Measurements from ENCODE around the gene TMEM181.
"Not testable (repeated sequence)": the region's sequence is repeated elsewhere in the genome, so short reads cannot be mapped to it uniquely, and the experiment has no call there.

The TMEM181 gene, protein sequence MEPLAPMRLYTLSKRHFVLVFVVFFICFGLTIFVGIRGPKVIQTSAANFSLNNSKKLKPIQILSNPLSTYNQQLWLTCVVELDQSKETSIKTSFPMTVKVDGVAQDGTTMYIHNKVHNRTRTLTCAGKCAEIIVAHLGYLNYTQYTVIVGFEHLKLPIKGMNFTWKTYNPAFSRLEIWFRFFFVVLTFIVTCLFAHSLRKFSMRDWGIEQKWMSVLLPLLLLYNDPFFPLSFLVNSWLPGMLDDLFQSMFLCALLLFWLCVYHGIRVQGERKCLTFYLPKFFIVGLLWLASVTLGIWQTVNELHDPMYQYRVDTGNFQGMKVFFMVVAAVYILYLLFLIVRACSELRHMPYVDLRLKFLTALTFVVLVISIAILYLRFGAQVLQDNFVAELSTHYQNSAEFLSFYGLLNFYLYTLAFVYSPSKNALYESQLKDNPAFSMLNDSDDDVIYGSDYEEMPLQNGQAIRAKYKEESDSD

DNA sequence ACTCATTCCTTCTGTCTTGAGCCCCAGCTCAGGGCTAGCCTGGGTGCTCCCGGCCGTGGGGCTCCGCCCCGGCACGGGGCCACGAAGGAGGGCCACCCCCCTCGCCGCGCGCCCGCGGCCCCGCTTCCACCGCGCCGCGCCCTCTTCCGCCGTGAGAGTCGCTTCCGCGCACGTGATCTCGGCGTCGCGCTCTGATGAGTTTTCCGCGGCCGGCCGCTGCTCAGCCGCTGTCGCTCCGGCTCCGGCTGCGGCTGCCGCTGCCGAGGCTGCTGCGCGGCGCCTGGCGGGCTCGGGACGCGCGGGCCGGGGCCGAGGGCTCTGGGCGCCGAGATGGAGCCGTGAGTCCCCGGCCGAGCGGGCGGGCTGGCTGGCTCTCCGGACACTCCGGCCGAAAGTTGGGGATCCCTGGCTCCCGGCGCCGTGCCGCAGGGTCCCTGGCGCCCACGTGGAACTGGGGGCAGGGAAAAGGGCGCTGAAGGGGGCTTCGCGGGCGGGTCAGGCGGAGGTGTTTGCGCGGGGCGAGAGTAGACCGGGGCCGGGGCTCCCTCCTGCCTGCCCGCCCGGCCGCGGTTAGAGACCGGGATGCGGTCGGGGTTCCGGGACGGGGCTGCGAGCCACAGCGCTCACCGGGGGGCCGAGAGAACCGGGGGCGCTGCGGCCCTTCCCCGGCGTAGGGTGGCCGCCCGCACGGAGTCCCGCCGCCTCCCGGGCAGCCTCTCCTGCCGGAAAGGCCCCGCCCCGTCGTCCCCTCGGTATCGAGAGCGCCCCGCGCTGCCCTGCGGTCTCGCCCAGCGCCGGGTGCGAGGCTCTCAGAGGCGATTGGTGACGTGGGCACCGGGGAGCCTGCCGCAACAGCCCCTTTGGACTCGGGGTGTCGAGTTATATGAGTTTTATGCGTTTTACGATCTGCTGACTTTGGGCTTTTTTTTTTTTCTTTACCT, at the start of gene TMEM181:
TMEM181 (plus strand) TSS at position 197 of the 941 bp plus-strand sequence; CDS start at position 331, 134 bp downstream.
- Mint-ChIP-seq H3K27ac (peak within 1 kb of the TSS; percentile 91), H3K4me1 (peaks cover 42% of the 10 kb centered on the region)
- ATAC-seq, result peak; percentile 90

DNA sequence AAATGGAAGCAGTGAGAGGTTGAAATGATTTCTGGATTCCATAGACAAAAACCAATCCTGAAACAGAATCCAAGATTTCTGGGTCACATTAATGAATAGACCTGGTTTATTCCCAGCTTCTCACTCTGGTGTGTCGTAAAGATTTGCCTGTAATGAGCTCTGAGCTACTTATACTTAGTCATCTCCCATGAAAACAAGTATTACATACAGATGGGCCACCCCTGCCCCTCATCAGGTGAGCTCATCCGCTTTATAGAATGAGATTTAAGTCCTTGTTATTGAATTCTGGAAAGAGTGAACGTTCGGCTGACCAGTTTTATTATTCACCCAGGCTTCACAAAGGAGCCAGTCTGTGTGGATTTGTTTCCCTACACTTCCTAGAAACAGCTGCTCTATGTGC, 47.1 kb upstream of the TMEM181 start:
- Mint-ChIP-seq H3K36me3 (ENCODE audit: low read depth) (no peaks in the 10 kb centered on the region), H3K4me3 (no peak overlapping the region), H3K27ac (no peak overlapping the region), H3K9me3 (no peaks in the 10 kb centered on the region), H3K4me1 (peaks cover 17% of the 10 kb centered on the region), H3K27me3 (peaks cover 15% of the 10 kb centered on the region)
- DNase-seq (no peak), ATAC-seq (no peak)

More for the DNA sequence above, at the start of gene TMEM181:
- no peaks in the 10 kb centered on the region for H3K27me3 Mint-ChIP-seq
- DNase-seq, result peak; percentile 92
- H3K9me3 Mint-ChIP-seq, result no peaks in the 10 kb centered on the region
- H3K4me3 Mint-ChIP-seq, result peak within 1 kb of the TSS; percentile 92
- H3K36me3 Mint-ChIP-seq (ENCODE audit: low read depth), result peaks cover 7% of the 10 kb centered on the region

DNA sequence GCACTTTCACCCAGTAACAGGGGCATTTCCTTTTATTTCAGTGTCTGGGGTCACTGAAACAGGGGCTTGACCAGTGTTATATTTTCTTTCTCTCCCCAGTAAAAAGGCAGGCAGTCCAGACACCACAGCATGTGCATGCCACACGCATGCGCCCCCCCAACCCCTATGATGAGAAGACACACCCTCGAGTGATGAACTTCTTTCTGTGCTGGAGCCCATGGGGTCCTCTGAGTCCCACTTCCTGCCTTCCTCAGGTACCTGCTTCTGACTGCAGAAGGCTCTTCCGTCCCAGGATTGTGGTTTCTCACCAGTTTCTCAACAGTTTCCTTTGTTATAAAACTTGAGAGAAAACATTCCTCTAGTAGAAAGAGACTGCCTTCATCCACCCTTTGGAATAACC, 45.7 kb upstream of the TMEM181 start:
- Mint-ChIP-seq H3K4me3 (no peak overlapping the region), H3K9me3 (no peaks in the 10 kb centered on the region), H3K27me3 (peaks cover 23% of the 10 kb centered on the region), H3K4me1 (peaks cover 26% of the 10 kb centered on the region), H3K36me3 (ENCODE audit: low read depth) (no peaks in the 10 kb centered on the region), H3K27ac (no peak overlapping the region)
- DNase-seq (no peak), ATAC-seq (no peak)

DNA sequence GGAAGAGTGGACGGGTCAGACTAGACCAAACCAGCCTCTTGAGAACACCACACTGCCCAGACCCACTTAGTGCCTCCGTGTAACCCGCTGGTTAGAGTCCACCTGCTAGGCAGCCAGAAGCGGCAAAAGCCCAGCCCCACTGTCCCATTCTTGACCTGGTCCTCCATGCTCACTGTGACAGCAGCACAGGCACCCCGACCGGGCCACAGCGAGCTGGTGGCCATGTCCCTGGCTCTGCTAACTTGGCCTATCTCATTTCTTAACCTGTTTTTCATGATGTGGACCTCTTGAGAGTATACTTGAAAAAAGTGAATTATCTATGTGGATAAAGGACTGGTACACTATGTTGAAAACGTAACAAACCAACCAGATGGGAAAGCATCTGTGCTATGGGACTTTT, 44.9 kb upstream of the TMEM181 start:
- H3K36me3 Mint-ChIP-seq (ENCODE audit: low read depth), result no peaks in the 10 kb centered on the region

DNA sequence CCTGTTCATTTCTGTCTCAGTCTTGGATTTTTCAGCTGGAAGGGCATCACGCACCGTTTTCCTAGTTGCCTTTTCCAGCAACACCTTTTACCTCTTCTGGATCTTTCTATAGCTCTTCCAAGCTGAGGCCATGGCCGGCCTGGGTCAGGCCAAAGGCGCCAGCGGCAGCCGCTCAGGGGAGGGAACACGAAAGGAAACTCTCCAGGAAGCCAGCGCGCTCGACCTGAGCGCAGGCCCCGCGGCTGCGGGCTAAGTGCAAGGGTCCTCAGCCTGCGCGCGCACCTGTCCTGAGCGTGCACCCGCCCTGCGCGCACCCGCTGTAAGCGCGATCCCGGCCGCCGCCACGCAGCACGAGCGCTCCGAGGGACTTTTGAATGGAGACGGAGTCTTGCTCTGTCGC, 43.8 kb upstream of the TMEM181 start:
- Mint-ChIP-seq H3K4me3 (no peak overlapping the region), H3K36me3 (ENCODE audit: low read depth) (no peaks in the 10 kb centered on the region), H3K27me3 (peaks cover 33% of the 10 kb centered on the region), H3K27ac (no peak overlapping the region), H3K4me1 (peaks cover 26% of the 10 kb centered on the region), H3K9me3 (no peaks in the 10 kb centered on the region)
- ATAC-seq (no peak), DNase-seq (no peak)

More for the DNA sequence above, 44.9 kb upstream of the TMEM181 start:
- H3K9me3 Mint-ChIP-seq, result no peaks in the 10 kb centered on the region
- H3K4me1 Mint-ChIP-seq, result peaks cover 26% of the 10 kb centered on the region
- no peak overlapping the region for H3K27ac Mint-ChIP-seq
- no peak for DNase-seq
- no peak overlapping the region for H3K4me3 Mint-ChIP-seq
- H3K27me3 Mint-ChIP-seq, result peaks cover 30% of the 10 kb centered on the region
- ATAC-seq, result no peak

DNA sequence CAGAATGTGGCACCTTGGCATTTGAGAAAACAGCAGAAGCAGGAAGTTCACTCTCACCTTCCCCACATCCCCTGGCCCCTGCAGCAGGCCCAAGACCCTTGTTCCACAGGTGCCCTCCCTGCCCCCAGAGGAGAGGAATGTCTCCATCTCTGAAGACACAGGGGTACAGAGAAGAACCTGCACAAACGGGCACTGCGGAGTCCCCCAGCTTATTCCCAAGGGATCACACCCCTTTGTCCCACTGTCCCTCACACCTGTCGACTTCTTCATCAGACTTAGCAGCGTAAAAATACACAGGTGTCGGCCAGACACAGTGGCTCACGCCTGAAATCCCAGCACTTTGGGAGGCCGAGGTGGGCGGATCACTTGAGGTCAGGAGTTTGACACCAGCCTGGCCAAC, 42.9 kb upstream of the TMEM181 start:
- Mint-ChIP-seq H3K36me3 (ENCODE audit: low read depth) (no peaks in the 10 kb centered on the region), H3K9me3 (no peaks in the 10 kb centered on the region), H3K27ac (no peak overlapping the region), H3K4me3 (no peak overlapping the region), H3K27me3 (peaks cover 33% of the 10 kb centered on the region), H3K4me1 (peaks cover 26% of the 10 kb centered on the region)
- no peak for DNase-seq
- ATAC-seq, result no peak

DNA sequence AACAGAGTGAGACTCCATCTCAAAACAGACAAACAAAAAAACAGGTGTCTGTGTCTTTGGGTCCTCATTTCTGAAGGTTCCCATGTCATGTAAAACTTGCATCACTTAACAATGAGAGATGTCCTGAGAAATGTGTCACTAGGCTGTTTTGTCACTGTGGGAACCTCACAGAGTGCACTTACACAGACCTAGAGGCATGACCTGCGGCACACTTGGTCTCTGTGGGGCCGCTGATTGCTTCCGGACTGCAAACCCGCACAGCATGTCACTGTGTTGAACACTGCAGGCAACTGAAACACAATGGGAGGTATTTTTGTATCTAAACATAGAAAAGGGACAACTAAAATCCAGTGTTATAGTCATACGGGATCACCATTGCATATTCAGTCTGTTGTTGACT, 42.3 kb upstream of the TMEM181 start:
- no peaks in the 10 kb centered on the region for H3K9me3 Mint-ChIP-seq
- peak overlapping the region; percentile 80 for H3K4me3 Mint-ChIP-seq
- DNase-seq, result no peak
- H3K27ac Mint-ChIP-seq, result no peak overlapping the region
- no peak for ATAC-seq
- peaks cover 26% of the 10 kb centered on the region for H3K4me1 Mint-ChIP-seq
- H3K27me3 Mint-ChIP-seq, result peaks cover 34% of the 10 kb centered on the region
- H3K36me3 Mint-ChIP-seq (ENCODE audit: low read depth), result no peaks in the 10 kb centered on the region

DNA sequence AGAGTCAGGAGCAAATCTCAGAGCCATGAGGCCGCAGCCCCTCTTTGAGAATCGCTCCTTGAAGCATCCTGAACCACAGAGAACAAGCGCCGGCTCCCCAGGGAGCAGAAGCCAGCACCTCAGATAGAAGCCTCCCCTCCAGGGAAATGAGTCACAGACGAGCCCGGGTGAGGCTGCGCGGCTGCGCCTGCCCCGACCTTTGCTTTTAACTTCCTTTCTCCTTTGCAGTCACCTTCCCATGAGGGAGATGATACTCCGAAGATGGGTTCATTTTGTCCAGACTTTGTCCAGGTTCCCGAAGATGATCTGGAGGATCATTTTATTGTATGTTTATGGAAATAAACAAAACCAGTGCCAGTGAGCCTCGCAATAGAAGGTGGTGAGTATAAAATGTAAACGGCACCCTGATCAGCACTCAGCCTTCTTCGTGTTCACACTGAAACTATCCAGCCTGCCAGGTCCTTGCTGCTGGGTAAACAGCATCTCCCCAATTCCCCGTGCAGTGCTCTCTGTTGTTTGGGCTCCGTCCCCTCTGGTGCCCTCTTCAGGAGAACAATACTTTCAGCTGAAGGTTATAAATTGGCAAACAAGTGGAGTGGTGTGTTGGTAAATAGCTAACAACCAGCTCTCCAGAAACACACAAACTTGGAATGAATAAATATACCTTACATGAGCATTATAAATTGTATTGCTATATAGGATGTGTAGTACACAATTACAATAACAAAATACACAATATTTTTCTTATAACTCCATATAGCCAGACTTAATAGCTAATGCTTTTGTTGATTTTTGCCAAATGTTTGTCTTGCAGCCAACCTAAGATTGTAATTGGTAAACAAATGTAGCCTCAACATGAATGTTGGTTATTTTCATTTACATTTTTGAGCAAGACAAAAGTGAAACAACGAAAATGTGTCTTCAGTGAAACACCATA, 41.4 kb upstream of the TMEM181 start:
- Mint-ChIP-seq H3K4me1 (peaks cover 26% of the 10 kb centered on the region), H3K27ac (peak overlapping the region; percentile 66), H3K4me3 (peak overlapping the region; percentile 80), H3K36me3 (ENCODE audit: low read depth) (no peaks in the 10 kb centered on the region), H3K9me3 (no peaks in the 10 kb centered on the region), H3K27me3 (peaks cover 37% of the 10 kb centered on the region)
- DNase-seq (peak; percentile 64), ATAC-seq (peak; percentile 95)

DNA sequence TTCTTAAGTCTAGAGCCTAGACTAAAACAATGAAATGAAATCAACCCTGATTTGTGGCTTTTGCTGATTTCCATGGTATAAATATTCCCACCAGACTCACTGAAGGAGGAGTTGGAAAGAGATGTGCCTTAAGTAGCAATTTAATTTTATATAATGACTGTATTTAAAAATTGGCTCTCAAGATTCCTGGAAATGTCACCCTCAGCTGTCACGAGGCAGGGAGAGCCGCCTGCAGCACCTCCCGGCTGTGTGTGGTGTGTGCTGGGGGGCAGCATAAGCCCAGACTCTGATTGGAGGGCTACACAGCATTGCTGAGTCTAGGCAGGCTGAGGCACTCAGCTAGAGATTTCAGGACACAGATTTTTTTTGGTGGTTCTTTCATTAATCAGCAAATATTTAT, 40.6 kb upstream of the TMEM181 start:
- Mint-ChIP-seq H3K27me3 (peaks cover 43% of the 10 kb centered on the region), H3K9me3 (no peaks in the 10 kb centered on the region), H3K4me1 (peaks cover 20% of the 10 kb centered on the region), H3K27ac (no peak overlapping the region), H3K36me3 (ENCODE audit: low read depth) (no peaks in the 10 kb centered on the region), H3K4me3 (no peak overlapping the region)
- ATAC-seq, result no peak
- DNase-seq, result no peak

DNA sequence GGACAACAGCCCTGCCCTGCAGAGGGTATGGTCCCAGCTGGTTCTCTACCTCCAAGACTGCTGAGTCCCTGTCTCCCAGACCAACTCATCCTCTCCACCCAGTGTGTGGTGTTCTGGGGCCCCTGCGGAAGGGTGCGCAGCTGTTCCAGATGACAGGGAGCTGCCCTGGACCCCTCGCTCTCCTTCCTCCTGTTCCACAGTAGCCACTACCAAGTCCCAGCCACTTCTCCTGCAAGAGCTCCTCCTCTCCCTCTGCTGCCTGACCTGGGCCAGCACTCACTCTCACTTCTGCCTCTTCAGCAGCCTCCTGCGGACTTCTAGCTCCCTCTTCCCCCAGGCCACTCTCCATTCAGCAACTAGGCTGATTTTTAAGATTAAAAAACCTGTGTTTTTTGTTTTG, 40.1 kb upstream of the TMEM181 start:
- H3K27ac Mint-ChIP-seq, result no peak overlapping the region
- H3K4me3 Mint-ChIP-seq, result no peak overlapping the region
- ATAC-seq, result no peak

DNA sequence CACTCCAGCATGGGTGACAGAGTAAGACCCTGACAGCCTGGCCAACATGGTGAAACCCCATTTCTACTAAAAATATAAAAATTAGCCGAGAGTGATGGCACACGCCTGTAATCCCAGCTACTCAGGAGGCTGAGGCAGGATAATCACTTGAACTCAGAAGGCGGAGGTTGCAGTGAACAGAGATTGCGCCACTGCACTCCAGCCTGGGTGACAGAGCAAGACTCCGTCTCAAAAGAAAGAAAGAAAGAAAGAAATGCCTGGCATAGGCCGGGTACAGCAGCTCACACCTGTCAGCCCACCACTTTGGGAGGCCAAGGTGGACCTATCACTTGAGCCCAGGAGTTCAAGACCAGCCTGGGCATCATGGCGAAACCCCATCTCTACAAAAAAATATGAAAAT, 38.9 kb upstream of the TMEM181 start:
- peaks cover 15% of the 10 kb centered on the region for H3K4me1 Mint-ChIP-seq
- H3K27me3 Mint-ChIP-seq, result peaks cover 47% of the 10 kb centered on the region
- not testable (repeated sequence) for ATAC-seq; DNase-seq; H3K27ac Mint-ChIP-seq; H3K9me3 Mint-ChIP-seq; H3K4me3 Mint-ChIP-seq; H3K36me3 Mint-ChIP-seq (ENCODE audit: low read depth)

More for the DNA sequence above, 40.1 kb upstream of the TMEM181 start:
- no peaks in the 10 kb centered on the region for H3K9me3 Mint-ChIP-seq
- H3K36me3 Mint-ChIP-seq (ENCODE audit: low read depth), result no peaks in the 10 kb centered on the region
- peaks cover 48% of the 10 kb centered on the region for H3K27me3 Mint-ChIP-seq
- DNase-seq, result no peak
- H3K4me1 Mint-ChIP-seq, result peaks cover 15% of the 10 kb centered on the region

DNA sequence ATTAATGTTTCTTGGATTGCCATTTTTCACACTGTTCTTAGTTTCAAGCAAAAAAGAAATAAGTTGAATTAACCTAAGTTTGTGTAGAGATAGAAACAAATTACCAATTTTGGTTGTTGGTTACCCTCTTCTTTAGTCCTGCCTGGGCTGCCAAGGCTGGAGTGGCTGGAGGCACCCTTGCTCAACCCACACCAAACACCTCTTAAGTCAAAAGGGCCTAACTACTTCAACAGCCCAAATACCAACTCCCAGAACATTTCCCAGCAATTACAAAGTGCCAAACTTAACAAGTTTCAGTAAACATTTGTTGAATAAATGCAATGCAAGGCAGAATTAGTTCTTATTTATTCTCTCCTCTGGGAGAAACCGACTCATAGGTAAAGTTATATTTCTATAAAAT, 38.1 kb upstream of the TMEM181 start:
- Mint-ChIP-seq H3K4me3 (no peak overlapping the region), H3K36me3 (ENCODE audit: low read depth) (no peaks in the 10 kb centered on the region), H3K27me3 (peaks cover 52% of the 10 kb centered on the region), H3K9me3 (peaks cover 3% of the 10 kb centered on the region), H3K4me1 (peaks cover 13% of the 10 kb centered on the region), H3K27ac (no peak overlapping the region)
- ATAC-seq (no peak), DNase-seq (no peak)

DNA sequence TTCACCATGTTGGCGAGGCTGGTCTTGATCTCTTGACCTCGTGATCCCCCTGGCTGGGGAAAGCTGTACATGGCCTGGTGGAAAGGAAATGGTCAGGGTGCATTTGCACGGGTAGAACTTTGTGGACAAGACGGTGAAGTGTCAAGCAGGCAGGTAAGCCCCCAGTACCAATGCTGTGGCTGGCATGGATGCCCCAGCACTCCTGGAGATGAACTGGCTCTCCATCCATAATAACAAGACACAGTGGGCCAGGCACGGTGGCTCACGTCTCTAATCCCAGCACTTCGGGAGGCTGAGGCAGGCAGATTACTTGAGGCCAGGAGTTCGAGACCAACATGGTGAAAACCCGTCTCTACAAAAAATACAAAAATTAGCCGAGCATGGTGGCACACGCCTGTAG, 37.3 kb upstream of the TMEM181 start:
- Mint-ChIP-seq H3K27me3 (peaks cover 54% of the 10 kb centered on the region), H3K27ac (no peak overlapping the region), H3K36me3 (ENCODE audit: low read depth) (peaks cover 4% of the 10 kb centered on the region), H3K4me1 (peaks cover 10% of the 10 kb centered on the region), H3K4me3 (no peak overlapping the region), H3K9me3 (peaks cover 12% of the 10 kb centered on the region)
- no peak for DNase-seq
- ATAC-seq, result no peak

DNA sequence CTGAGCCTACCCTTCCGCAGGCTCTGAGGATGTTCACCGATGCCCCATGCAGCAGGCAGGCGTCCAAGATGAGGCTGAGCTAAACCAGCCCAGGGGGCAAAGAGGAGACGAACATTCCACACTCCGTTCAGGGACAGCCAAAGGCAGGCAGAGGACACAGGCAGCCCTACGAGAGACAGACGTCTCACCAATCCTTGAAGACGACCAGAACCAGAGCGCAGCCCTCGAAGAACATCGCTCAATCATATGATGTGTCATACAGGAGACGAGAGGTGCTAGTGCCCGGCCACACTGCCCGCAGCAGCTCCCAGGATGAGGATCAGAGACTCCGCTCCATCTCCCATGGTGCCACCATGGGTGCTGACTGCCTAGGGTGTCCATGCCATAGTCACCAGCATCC, 35.6 kb upstream of the TMEM181 start:
- Mint-ChIP-seq H3K27me3 (peaks cover 52% of the 10 kb centered on the region), H3K36me3 (ENCODE audit: low read depth) (peaks cover 6% of the 10 kb centered on the region), H3K27ac (no peak overlapping the region), H3K9me3 (peaks cover 20% of the 10 kb centered on the region), H3K4me1 (no peaks in the 10 kb centered on the region), H3K4me3 (no peak overlapping the region)
- no peak for ATAC-seq
- DNase-seq, result no peak
